Hindlimb muscle (tissue), 1 donor: ENCODE measurements around the gene CHRNA1. TPM values are rescaled to one million over a fixed set of nuclear protein-coding genes. Genes with fewer than 3 reads are reported as not detected.

ENCODE experiments used
- DNase-seq: peaks from one replicate; pipeline ENCODE4 v3.0.0-alpha.2; 2013
- polyA plus RNA-seq: library from polyadenylated mRNA; unstranded; fragments of 120-200 nt; gene quantifications from one replicate; pipeline ENCODE4 v1.2.1, GENCODE V29; 2013; ENCODE audit not compliant: insufficient read length

The CHRNA1 gene
- polyA plus RNA-seq = 128 TPM

- DNase-seq = no peak
These were observed at the start of gene CHRNA1 for GRCh38 chr2:174764280-174765255. Gene CHRNA1, minus strand, starts transcription at chr2:174764472. Its CDS starts 78 bp downstream, at chr2:174764394.

DNA sequence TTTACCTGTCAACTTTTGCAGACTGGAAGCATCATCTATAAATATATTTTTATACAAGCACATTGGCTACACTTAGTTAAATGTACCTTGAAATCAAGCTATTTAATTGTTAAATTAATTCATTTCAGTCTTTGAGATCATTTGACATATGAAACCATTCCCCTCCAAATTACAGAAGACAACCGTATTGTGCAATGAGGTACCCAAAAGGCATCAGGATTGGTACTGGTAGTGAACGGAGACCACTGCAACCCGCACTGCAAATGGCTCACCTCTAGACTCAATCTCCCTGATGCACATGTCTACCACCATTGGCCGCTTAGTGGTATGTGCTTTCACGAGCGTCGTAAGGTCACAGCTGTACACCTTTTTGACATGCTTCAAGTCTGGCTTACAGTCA lies 47.8 kb upstream of the CHRNA1 start:
- no peak for DNase-seq

DNA sequence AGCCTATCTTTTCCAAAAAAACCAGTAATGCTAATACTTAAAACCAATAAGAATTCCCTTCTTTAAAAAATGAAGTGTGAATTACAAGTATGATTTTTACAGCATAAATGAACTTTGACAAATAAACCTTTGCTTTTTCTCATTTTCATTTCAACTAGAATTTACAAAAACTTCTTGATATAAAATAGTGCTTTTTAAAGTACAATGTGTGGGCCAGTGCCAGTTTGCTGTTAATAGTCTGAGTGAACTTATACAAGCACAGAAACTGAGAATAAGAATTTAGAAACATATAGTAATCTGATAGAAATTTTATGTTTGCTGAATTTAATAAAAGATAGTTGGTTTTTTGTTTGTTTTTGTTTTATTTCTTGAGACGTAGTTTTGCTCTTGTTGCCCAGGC lies 43.7 kb upstream of the CHRNA1 start:
- no peak for DNase-seq

DNA sequence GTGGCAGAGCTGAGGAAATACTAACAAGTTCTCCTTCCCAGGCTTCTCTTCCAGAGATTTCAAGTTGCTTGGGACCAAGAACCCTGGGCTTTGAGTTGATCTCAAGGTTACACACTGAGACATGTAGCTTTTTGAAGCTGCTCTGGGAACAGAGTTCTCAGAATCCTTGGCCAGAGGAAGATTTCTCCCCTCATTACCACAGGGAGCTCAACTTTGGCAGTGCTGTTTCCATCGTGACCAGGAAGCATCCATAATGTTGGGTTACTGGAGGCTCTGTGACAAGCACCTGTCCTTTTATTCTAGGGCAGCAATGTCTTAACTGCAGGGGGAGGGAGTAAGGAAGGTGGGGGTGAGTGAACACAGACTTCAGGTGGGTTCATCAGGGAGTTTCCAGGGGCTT lies 41.5 kb upstream of the CHRNA1 start:
- no peak for DNase-seq

DNA sequence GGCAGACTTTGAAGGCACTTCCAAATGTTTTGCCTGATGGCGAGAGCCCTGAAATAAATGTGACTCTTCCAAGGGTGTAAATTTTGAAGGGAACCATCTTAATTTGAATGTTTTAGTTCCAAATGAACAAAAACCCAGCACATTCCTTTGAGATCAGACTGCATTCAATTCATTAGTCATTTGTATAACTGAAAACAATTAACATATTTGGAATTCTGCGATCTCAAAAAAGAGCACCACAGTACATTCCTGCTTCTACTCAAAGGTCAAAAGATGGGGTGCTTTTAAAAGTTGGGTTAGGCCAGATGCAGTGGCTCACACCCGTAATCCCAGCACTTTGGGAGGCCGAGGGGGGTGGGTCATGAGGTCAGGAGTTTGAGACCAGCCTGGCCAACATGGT lies 38.2 kb upstream of the CHRNA1 start:
- no peak for DNase-seq

- no peak for DNase-seq
These were observed 36.3 kb upstream of the CHRNA1 start for GRCh38 chr2:174800436-174801205.

- no peak for DNase-seq
These were observed 34.5 kb upstream of the CHRNA1 start for GRCh38 chr2:174798801-174799200.

DNA sequence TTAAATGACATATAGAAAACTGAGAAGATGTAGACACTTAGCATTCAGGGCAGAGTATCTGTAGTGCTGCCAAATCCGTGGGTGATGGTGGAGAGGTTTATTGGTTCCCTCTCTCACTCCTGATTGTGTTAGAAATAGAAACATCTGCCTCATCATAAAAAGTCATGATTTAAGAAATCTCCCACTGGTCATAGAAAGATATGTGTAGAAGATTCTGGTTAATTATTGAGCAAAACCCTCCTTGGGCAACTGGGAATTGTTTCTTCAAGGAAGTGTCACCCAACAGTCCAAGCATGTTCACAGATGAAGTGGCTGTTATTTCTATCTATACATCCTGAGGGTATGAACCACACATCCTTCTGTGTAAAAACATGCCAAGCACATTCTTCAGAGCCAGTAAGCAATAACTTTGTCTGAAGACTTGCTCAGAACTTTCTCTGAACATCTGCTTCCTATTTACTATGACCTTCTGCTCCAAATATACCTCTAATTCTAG lies 33.6 kb upstream of the CHRNA1 start:
- no peak for DNase-seq

DNA sequence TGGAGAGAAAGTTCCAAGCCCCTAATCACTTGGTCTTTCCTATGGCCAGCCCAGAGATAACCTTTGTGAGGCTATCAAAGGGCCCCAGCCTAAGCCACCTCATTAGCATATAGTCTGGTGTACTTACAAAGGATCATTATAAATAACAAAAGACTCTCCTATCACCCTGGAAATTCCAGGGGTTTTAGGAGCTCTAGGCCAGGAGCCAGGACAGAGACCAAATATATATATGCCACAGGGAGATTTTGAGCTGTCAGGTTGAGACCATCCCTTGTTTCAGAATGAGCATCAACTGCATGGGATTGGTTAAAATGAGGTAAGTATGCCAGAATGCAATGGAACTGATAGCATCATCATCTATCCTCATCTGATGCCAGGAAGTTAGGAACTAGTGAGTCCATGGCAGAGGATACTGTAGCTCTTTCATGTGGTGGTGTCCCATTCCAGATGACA lies 32.1 kb upstream of the CHRNA1 start:
- no peak for DNase-seq

- DNase-seq = no peak
These were observed 30.6 kb upstream of the CHRNA1 start for GRCh38 chr2:174794851-174795374.

DNA sequence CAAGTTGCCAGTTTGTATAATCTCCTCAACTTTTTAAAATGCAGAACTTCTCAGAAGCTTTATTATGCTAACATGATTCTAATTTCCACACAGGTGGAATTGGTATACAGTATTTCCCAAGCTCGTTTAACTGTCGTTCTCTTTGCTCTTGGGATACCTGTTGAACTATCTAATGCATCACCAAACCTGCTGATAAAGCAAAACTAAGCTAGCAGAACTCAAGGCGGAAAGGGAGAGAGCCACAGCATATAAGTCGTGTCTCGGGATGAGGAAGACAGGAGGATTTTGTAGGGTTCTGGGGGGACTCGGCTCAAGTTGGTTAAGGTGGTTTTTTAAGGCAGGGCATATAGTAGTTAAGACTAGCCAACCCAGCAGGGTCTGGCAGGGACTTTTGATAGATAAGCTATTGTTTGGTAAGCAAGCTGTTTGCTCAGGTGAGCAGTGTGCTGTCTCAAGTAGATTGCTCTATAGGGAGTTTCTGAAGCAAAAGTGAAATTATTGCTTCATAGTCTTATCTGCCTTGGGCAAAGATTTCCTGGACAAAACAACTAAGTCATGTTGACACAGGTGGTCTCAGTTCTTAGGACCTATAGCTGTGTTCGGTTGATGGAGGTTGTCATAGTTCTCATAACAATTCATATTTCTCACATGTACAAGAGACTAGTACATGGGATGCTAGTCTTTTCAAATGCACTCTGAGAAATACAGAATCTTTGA lies 28.2 kb upstream of the CHRNA1 start:
- DNase-seq = no peak

DNA sequence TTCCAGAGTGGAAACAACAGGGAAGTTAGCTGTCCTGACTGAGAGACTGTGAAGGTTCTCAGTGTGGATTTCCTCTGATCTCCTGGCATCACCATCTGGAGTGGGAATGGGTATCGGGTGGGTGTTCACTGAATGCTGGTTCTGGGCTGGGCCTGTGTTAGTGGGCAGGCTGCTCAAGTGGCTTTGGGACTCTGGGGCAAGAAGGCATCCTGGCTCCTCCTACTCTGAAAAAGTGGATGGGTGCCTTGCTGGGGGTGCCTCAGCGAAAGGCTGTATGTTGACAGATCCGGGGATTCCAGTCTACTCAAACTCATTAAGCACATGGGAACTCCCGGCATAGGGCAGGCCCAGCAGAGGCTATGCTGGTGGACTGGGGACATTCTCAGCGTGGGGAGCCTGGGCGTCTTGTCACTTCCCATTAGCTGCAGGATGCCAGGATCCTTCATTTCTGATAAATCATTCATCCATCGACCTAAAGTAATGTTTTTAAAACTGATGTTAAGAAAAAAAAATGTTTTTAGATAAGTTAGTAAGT lies 27.5 kb upstream of the CHRNA1 start:
- no peak for DNase-seq

DNA sequence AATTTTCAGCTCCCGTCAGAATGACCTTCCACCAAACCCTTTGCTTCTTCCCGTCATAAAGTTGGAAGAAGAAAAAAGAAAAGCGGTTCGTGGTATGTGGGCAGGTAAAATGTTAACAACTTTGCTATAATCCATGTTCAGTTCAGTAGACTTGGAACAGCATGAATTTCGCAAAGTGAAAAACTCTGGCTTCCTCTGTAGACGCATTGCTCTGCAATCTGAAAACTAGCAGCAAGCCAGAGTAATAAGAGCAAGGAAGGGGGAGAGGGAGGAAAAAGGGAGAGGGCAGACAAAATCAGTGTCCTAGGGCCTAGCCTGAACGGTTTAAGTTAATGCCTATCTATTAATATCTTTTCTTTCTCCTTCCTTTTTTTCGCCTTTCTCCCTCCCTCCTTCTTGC lies 26.7 kb upstream of the CHRNA1 start:
- no peak for DNase-seq

DNA sequence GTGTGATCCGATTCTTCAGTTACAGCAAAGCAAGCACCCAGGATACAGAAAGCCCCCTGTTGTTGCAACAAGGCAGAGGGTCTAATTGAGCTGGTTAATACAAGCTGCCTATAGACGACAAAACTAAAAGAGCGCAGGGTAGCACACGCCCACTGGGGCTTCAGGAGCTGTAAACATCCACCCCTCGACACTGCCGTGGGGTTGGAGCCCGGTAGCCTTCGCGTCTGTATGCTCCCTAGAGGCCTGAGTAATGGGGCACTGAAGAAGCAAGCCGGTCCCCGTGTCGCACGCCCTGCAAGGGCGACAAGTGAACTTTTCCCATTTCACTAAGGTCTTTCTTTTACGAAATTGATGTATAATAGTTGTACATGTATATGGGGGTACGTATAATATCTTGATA lies 24.7 kb upstream of the CHRNA1 start:
- DNase-seq = no peak

GRCh38 chr2:174788291-174788929 lies 24.1 kb upstream of the CHRNA1 start:
- no peak for DNase-seq

- peak; percentile 78 for DNase-seq
These were observed 23.4 kb upstream of the CHRNA1 start for GRCh38 chr2:174787487-174788205.

DNA sequence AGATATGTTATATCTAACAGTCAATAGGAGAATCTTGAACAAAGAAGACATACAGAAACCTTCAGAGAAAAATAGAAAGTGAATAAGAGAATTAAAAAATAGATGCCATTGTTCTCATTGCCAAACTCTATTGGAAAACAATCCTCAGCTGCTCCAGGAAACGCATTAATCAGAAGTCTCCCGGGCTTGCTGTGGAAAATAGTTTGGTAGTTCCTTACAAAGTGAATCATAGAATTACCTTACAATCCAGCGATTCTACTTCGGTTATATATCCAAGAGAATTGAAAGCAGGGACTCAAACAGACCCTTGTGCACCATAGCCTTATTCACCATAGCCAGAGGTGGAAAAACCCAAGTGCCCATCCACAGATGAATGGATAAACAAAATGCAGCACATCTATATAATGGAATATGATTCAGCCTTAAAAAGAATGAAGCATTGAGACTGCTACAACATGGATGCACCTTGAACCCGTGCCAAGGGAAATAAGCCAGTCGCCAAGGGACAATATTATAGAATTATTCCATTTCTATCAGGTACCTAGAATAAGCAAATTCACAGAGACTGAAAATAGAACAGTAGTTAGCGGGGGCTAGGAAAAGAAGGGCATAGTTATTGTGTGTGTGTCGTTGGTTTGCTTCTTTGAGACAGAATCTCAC lies 21.9 kb upstream of the CHRNA1 start:
- no peak for DNase-seq

DNA sequence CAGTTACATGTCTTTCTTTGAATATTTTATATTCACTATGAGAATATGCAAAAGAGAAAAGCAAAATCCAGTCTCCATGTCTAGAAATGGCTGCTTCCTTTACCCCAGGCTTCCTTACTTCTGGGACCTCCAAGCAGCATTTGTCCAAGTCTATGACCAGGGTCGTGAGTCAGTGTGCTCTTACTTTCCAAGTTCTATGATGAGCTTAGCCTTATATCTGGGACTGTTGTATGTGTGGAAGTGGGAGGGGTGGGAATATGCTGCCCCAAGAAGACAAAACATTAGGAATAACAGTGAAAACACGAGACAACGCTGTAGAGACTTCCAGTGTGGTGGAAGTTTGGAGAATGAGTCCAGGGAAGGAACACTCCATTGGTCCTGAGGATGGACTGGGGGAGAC lies 21.2 kb upstream of the CHRNA1 start:
- DNase-seq = no peak

DNA sequence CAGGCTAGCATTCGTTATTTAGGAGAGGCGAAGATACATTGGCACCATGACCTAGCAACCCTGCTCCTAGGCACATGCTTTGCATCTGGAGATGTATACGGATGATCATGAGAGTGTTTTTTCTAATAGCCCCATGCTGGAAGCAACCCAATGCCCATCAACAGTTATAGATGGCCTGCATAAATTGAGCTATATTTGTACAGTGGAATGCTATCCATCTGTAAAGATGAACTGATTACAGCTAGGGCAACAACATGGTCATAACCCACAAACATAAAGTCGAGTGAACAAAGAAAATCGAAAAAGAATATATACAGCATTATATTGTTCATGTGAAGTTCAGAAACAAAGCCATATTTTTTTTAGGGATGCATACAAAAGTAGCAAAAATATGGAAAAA lies 20.6 kb upstream of the CHRNA1 start:
- DNase-seq = no peak

- no peak for DNase-seq
These were observed 20.0 kb upstream of the CHRNA1 start for GRCh38 chr2:174784316-174784715.
